Ureter (tissue), 1 donor: ENCODE results near the gene NACAD. TPM values are rescaled to one million over a fixed set of nuclear protein-coding genes. Genes with fewer than 3 reads are reported as not detected.
A peak's percentile ranks its signal among the peaks of the same experiment; 100 is the strongest.
"Not testable (repeated sequence)": the region's sequence is repeated elsewhere in the genome, so short reads cannot be mapped to it uniquely, and the experiment has no call there.

ENCODE experiments used
- DNase-seq: peaks from one replicate; pipeline ENCODE4 v3.0.0-alpha.2; 2020; ENCODE audit warnings: low spot score
- total RNA-seq: library from RNA; stranded (reverse); gene quantifications from one replicate; pipeline ENCODE4 v1.2.4, GENCODE V29; 2023
- donor health status: DM: yes; HTN: yes; CAD: no.

The NACAD gene
- total RNA-seq, 1 donor from 2014 or later, result 5.7 TPM

DNA sequence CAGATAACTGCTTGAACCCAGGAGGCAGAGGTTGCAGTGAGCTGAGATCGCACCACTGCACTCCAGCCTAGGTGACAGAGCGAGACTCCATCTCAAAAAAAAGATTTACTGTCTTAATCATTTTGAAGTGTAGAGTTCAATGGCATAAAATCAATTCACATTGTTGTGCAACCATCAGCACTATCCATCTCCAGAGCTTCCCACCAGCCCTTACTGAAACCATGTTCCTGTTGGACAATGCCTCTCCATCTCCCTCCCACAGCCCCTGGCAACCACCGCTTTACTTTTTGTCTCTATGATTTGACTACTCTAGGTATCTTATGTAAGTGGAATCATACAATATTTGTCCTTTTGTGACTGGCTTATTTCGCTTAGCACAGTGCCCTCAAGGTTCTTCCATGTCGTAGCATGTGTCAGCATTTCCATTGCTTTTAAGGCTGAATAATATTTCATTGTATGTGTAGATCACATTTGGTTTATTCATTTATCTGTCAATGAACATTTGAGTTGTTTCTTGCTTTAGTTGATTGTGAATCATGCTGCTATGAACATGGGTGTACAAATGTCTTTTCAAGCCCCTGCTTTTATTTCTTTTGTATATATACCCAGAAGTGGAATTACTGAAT is 33.1 kb downstream of the NACAD start:
- DNase-seq, result no peak

DNA sequence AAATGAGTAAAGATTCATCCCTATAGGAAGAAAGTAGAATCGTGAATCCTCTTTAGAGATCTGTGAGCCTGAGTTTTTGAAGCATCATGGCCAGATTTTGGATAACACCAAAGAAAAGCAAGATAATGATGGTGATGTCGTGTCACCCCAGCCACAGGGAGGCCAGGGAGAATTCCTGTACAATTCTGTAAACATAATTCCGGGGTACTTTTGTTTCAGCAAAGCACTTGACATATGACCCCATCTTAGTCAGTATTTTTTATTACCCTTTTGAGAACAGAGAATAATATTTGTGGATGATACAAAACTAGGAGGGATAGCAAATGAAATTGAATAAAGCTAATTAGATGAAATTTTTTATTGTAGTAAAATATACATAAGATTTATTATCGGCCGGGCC is 33.8 kb downstream of the NACAD start:
- no peak for DNase-seq

DNA sequence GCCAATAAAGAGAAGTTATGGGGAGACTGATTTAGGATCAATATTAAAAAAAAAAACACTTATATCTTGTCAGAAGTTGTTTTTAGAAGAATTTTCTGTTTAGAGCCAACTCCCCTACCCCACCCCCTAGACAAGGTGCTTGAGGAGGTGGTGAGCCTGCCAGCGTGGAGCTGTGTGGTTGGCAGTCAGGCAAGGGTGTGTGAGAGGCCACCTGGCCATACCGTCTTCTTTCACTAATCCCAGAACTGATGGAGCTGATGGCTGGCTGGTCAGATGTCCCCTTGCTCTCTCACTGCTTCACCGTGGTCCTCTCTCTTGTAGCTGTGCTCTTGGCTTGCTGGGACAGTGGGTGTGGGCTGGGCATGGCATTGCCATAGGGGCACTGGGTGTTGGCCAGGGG is 34.3 kb downstream of the NACAD start:
- DNase-seq, result no peak

DNA sequence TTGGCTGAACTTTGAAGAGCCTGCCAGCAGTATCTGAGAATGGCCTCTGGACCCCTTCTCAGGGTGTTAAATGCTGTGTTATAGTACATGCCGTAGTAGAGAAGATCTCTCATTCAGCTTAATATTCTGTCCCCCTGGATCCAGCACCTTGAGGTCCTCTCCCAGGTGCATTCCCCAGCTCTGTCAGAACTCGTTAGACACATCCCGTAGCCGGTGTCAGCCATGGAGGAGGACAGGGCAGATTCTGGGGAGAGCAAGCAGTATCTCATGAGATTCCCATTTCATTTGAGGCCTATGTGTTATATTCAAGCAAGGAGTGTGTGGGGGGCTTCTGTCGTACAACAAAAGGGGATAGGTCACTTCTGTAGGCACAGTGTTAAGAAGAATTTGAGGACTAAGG is 34.8 kb downstream of the NACAD start:
- no peak for DNase-seq

DNA sequence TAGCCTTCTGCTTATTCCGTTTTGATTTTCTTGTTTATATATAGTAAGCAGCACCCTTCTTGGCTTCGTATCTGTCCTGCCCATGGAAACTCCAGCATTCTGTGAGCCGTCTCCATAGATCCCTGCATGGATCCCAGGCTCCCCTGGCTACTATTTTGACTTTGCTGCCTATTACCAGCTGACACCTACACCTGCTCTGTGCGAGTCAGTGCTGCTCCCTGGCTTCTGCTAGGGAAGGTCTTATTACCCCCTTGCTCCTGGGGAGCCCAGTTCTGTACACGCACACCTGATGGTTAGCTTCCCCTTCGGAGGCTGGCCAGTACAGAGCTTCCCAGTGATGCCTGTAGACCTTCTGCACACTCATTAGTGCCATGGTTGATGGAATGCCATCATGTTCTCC is 35.4 kb downstream of the NACAD start:
- no peak for DNase-seq

DNA sequence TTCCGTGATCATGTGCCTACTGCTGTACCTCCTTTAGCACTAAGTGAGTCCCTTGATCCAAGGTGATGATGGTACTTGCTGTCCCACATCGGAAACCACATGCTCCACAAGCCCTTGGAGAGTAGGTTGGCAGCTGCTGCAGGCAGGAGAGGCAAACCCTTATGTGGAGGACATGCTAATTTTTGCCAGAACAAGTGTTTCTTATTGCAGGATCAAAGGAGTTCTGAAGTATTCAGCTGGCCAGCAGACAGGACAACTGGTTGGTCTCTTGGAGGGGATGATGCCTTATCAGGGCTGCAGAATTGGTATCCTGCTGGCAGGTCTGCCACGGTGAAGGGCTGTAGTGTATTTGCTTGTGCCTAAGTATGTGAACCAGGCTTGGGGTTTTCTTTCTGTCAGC is 36.8 kb downstream of the NACAD start:
- DNase-seq, result no peak

DNA sequence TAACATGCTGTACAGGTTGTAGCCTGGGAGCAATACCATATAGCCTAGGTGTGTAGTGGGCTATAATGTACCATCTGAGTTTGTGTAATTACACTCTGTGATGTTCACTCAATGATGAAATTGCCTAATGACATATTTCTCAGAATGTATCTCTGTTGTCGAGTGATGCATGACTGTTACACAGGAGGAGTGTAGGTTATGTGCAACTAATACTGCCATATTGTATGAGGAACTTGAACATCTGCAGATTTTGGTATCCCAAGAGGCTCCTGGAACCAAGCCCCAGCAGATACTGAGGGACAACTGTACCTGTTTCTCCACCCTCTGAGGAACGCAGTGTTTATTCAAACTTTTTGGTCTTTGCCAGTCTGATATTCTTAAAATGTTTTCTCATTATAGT is 38.6 kb downstream of the NACAD start:
- no peak for DNase-seq

DNA sequence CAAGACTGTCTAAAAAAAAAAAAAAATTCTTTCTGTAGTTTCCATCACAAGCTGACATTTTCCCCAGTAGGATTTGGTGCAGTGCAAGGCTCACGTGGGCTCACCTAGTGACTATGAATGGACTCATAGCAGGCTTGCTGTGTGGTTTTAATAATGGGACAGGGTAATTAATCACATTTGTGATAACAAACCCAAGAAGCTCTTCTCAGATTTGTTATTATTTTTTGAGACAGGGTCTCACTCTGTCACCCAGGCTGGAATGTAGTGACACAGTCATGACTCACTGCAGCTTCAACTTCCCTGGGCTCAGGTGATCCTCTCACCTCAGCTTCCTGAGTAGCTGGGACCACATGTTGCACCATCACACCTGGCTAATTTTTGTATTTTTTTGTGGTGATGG is 40.0 kb downstream of the NACAD start:
- DNase-seq, result no peak

DNA sequence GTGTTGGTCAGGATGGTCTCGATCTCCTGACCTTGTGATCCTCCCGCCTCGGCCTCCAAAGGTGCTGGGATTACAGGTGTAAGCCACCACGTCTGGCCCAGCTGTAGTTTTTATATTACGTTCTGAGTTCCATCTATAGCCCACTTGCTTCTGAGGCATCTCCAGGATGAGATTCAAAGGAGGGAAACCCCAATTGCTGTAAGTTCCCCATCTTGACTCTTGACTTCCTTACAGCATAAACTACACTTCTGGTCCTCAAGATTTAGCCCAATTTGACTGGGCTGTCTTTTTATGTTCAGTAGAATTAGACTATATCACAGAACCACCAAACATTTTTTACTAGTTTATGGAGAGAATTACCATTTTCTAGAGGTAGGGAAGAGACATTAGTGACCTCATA is 44.4 kb downstream of the NACAD start:
- DNase-seq, result no peak

DNA sequence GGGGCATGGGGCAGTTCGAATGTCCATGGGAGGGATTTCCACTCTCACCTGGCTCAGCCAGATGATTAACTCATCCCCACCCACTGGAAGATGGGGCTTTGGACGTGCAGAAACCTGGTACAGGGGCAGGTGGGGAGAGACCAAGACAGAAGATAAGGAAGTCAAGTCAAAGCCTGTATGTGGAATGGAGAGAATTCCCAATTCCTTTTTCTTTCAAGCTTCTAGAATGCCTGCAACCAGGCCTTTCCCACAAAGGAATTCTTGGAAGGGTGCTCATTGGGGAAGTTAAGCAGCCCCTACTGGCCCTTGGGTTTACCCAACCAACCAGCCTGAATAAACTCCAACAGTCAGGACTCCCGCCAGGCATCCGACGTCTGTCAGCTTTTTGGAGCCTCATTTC is 49.7 kb downstream of the NACAD start:
- no peak for DNase-seq

DNA sequence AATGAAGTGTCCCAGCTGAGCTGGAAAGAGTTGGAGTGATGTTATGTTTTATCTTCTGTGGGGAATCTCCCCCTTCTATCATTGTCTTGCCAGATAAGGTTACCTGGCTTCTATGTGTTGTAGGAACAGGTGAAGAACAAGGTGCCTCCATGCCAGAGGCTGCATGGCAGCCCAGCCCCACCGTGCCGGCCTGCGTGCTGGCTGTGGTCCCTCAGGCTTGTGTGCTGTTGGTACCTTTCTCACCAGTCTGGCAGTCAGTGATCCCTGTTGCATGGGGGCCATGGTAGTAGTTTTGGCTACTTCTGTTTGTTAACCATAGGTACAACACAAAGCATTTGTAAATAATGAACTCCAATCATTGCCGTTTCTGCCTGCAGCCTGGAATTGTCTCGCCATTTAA is 50.9 kb downstream of the NACAD start:
- DNase-seq, result no peak

DNA sequence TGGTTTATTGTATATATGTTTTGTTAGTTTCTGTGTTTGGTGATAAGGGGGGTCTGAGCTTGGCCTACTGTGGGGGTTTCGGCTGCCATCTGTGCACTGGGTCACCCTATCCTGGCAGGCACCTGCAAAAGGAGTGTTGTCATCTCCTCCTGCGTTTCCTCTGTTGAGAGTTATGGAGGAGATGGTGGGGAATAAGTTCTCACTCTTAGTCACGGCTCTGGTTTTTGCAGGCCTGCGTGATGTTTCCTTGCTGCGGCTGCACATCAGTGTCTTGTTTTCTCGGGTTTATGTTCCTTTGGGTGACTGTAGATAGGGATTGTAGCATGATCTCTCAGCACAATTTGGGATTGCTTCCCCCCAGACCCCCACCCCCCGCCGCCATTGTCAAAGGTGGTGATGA is 52.0 kb downstream of the NACAD start:
- no peak for DNase-seq

DNA sequence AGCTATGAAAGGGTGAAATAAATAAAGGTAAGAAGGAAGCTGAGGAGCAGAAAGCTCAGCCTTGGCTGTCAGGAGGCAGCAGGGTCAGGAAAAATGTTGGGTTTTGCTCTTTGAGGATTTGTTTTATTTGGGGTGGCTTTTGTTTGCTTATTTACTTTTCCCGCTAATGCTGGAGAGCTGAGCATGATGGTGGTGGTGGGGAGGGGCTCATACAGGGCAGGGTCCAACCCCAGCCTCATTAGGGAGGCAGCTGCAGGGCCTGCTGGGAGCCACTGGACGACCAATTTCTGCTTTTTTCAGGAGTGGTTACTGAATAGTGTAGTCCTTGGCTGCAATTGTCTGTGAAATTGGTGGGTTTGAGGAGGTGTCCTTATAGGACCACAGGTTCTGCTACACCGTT is 52.5 kb downstream of the NACAD start:
- no peak for DNase-seq

DNA sequence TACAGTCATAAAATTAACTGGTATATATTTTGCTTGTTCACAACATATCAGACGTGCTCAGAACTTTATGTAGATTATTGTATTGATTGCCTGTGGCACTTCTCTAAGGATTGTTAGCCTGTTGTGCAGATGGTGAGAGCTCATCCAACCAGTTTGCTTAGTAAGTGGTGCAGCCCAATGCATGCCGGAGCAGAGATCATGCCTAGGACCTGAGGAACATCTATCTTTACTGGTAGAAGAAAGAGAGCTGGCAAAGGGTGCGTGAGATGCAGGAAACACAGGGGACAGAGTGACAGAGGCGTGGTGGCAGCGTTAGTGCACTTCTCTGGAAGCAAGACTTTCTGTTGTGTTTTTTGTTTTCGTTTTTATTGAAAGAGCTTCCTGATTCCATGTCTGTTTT is 52.9 kb downstream of the NACAD start:
- peak; percentile 45 for DNase-seq

DNA sequence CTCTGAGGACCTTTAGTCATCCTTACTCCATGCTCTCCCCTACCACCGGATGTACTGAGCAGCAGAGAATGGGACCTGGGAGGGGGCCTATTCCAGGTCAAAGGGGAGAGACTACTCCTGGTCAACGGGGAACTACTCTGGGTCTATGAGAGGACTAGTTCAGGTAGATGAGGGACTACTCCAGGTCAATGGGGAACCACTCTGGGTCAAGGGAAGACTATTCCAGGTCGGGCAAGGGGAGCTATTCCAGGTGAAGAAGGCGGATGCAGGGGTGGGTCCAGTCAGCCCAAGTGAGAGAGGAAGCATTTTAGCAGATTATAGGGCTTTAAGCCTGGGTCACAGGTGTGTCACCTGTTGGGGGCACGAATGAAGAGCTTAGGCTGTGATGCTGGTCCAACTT is 53.4 kb downstream of the NACAD start:
- no peak for DNase-seq

DNA sequence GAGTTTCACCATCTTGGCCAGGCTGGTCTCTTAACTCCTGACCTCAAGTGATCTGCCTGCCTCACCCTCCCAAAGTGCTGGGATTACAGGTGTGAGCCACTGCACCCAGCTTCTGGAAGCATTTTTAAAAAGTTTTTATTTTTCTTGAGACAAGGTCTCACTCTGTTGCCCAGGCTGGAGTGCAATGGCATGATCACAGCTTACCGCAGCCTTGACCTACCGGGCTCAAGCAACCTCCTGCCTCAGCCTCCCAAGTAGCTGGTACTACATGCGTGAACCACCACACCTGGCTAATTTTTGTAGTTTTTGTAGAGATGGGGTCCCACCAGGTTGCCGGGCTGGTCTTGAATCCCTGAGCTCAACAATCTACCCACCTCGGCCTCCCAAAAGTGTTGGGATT is 54.1 kb downstream of the NACAD start:
- not testable (repeated sequence) for DNase-seq

DNA sequence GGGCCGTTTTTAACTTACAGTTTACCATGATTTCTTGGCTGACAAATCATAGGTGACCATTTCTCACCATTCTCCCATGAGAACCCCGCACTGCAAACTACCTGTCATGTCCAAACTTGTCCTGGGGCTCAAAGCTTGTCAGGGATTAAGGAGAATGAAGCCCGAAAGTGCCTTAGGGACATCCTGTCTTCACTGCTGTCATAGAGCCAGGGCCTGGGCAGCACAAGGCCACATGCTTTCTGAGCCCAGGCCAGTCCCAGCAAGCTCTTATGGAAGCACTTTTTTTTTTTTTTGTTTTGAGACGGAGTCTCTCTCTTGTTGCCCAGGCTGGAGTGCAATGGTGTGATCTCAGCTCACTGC is 54.9 kb downstream of the NACAD start:
- DNase-seq, result peak; percentile 64

DNA sequence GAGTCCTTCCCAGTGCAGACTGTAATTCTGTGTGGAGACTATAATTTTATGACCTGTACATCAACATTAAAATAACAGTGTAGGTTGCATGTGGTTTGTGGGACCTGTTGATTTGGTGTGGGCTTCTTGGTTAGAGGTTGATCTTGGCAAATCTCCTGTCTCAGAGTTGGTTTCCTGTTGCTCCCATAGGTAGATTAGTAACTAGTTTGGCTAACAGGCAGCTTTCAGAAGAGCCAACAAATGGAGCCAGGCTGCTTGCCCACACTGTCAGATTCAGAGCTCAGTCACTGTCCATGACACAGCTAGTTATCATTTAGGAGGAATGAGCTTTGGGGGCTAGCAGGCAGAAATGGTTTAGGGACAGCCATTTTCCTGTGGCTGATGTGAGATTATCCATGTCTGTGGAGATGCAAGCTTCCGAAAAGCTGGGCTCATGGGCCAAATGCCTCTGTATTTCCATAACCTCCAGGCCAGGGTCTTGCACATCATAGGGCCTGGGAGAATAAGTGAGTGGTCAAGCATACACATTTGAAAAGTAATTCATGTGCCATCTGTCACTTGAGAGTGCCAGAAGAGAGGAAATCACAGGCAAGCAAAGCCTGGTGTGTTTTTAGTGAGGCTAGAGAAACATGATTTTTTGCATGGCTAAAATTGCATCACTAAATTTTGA is 55.4 kb downstream of the NACAD start:
- DNase-seq, result no peak

DNA sequence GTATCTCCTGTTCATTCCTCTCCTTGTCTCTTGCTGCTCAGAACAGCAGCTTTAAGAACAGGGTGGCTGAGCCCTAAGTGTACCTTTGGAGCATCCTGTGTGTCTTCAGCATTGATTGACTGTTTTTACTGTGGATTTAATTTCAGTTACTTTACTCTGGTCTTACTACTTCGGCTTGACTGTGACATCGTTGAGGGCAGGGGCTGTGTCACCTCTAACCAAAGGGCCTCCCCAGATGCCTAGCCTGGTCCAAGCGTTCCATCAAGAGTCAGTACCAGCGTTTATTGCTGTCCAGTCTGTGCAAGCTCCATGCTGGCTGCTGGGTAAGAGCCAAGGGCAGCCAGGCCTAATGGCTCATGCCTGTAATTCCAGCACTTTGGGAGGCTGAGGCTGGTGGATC is 56.3 kb downstream of the NACAD start:
- DNase-seq, result no peak

DNA sequence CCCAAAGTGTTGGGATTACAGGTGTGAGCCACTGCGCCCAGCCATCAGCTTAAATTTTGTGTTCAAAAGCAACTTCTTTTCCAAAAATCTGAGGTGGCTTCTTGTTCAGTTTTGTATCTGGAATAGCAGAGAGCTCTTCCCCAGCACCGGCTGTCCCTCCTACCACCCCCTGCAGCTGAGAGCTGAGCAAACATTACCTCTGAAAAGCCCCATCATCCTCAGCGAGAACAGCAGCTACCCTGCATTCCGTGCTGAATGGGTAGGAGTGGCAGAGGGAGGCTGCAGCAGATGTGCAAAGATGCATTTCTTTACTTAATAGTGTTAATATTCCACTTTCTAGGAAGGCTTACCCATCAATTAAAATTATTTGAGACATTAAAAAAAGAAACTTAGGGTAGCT is 56.9 kb downstream of the NACAD start:
- no peak for DNase-seq
